HepG2 (cell line): ENCODE measurements around the gene SLCO4A1. TPM values are rescaled to one million over a fixed set of nuclear protein-coding genes. Genes with fewer than 3 reads are reported as not detected.
A peak's percentile ranks its signal among the peaks of the same experiment; 100 is the strongest.

ENCODE experiments used
- DNMT1 ChIP-seq: sonication (generic); formaldehyde crosslinking; IDR thresholded peaks from 2 replicates; pipeline ENCODE4 v1.5.1; 2020; ENCODE audit warnings: mild to moderate bottlenecking, missing genetic modification reagents
- FOXO1 ChIP-seq: sonication (generic); formaldehyde crosslinking; IDR thresholded peaks from 2 replicates; pipeline ENCODE4 v1.4.0; 2020; ENCODE audit warnings: missing genetic modification reagents
- GLI4 ChIP-seq: sonication (generic); formaldehyde crosslinking; IDR thresholded peaks from 2 replicates; pipeline ENCODE4 v1.5.1; 2020; ENCODE audit warnings: missing genetic modification reagents, mild to moderate bottlenecking, moderate library complexity, borderline replicate concordance
- HINFP ChIP-seq: sonication (generic); formaldehyde crosslinking; IDR thresholded peaks from 2 replicates; pipeline ENCODE4 v1.4.0; 2020; ENCODE audit warnings: low read depth, mild to moderate bottlenecking, missing genetic modification reagents
- IRF2 ChIP-seq: IDR thresholded peaks from 2 replicates; pipeline ENCODE4 v1.6.1; 2018; ENCODE audit warnings: missing genetic modification reagents, missing compliant biosample characterization
- KAT2B ChIP-seq: fragments of 150-350 bp; IDR thresholded peaks from 2 replicates; pipeline ENCODE4 v1.6.1; 2014; ENCODE audit warnings: low read depth, low read length, borderline replicate concordance
- SMAD1 ChIP-seq: sonication (generic); formaldehyde crosslinking; IDR thresholded peaks from 2 replicates; pipeline ENCODE4 v1.4.0; 2020; ENCODE audit warnings: missing genetic modification reagents, low read depth, mild to moderate bottlenecking, borderline replicate concordance
- SOX13 ChIP-seq, 3 experiments: fragments of 450-650 bp in 1 of 3; sonication (generic) in 1 of 3; formaldehyde crosslinking in 1 of 3; IDR thresholded peaks in 2 of 3; conservative IDR thresholded peaks in 1 of 3; 2 replicates each; pipeline versions ENCODE4 v1.5.0 to v1.6.1; 2016 to 2020; ENCODE audit warnings: antibody characterized with exemption in 1 of 3, mild to moderate bottlenecking in 1 of 3, missing compliant biosample characterization in 1 of 3, missing genetic modification reagents in 1 of 3, moderate library complexity in 1 of 3
- YEATS4 ChIP-seq: sonication (generic); formaldehyde crosslinking; IDR thresholded peaks from 2 replicates; pipeline ENCODE4 v1.4.0; 2020; ENCODE audit warnings: missing genetic modification reagents, borderline replicate concordance
- ZBTB38 ChIP-seq: sonication (generic); formaldehyde crosslinking; IDR thresholded peaks from 2 replicates; pipeline ENCODE4 v1.5.1; 2020; ENCODE audit warnings: mild to moderate bottlenecking, missing genetic modification reagents
- ZIK1 ChIP-seq: sonication (generic); formaldehyde crosslinking; IDR thresholded peaks from 2 replicates; pipeline ENCODE4 v1.5.0; 2020; ENCODE audit warnings: mild to moderate bottlenecking, low read depth, missing genetic modification reagents, borderline replicate concordance
- ZNF333 ChIP-seq: sonication (generic); formaldehyde crosslinking; IDR thresholded peaks from 2 replicates; pipeline ENCODE4 v1.4.0; 2020; ENCODE audit warnings: mild to moderate bottlenecking, missing genetic modification reagents, borderline replicate concordance
- ZNF574 ChIP-seq: sonication (generic); formaldehyde crosslinking; IDR thresholded peaks from 2 replicates; pipeline ENCODE4 v1.4.0; 2020; ENCODE audit warnings: missing genetic modification reagents
- ZNF687 ChIP-seq: sonication (generic); formaldehyde crosslinking; IDR thresholded peaks from 2 replicates; pipeline ENCODE4 v1.5.1; 2020; ENCODE audit warnings: mild to moderate bottlenecking, missing genetic modification reagents, moderate library complexity
- ZNF747 ChIP-seq: sonication (generic); formaldehyde crosslinking; IDR thresholded peaks from 2 replicates; pipeline ENCODE4 v1.8.1; 2023; ENCODE audit warnings: missing genetic modification reagents, mild to moderate bottlenecking, borderline replicate concordance
- ZNF770 ChIP-seq: sonication (generic); formaldehyde crosslinking; IDR thresholded peaks from 2 replicates; pipeline ENCODE4 v1.5.0; 2020; ENCODE audit warnings: mild to moderate bottlenecking, missing genetic modification reagents
- polyA plus RNA-seq, 8 experiments: library from polyadenylated mRNA; depleted of rRNA in 3 of 8; stranded (reverse) in 7 of 8; unstranded in 1 of 8; fragments of >200 nt; fragmentation: Illumina TruSeq in 4 of 8; extraction: Trizol in 4 of 8; gene quantifications; 2 replicates each; pipeline versions ENCODE4 v1.2.1 to v1.2.3, GENCODE V29; 2011 to 2016; ENCODE audit warnings: low read depth in 4 of 8, missing spikeins in 1 of 8, mixed read lengths in 1 of 8; ENCODE audit not compliant: insufficient read depth in 1 of 8
- total RNA-seq, 5 experiments: library from RNA; depleted of rRNA; stranded (reverse); fragments of >200 nt; fragmentation: Illumina TruSeq; extraction: Trizol; gene quantifications; 2 replicates each; pipeline ENCODE4 v1.2.3, GENCODE V29; 2016; ENCODE audit warnings: low read depth in 1 of 5

The SLCO4A1 gene
- total and polyA plus RNA-seq, 2 of the 13 experiments (the other 11 are each of a cell fraction or from before 2014, with no cell fraction given) = 55.5 to 112 TPM

- TF ChIP-seq YEATS4 (CRISPR knock-in tag) (no peak), FOXO1 (CRISPR knock-in tag) (peak; percentile 44; the same call in 1 of the 2 replicates), ZNF333 (CRISPR knock-in tag) (peak; percentile 79; the same call in 1 of the 2 replicates), GLI4 (CRISPR knock-in tag) (no peak), ZBTB38 (CRISPR knock-in tag) (peak; percentile 100), HINFP (peak; percentile 70; the same call in 1 of the 2 replicates), ZNF770 (CRISPR knock-in tag) (peak; percentile 62; the same call in 1 of the 2 replicates), IRF2 (CRISPR knock-in tag) (no peak), KAT2B (no peak), DNMT1 (CRISPR knock-in tag) (0 out of 2 replicates have a peak, but pooled peaks have one; percentile 78), SOX13 (IDR thresholded peaks at IDR 0.05) (peak; percentile 37; the same call in 1 of the 2 replicates), SOX13 (CRISPR knock-in tag; conservative IDR thresholded peaks at IDR 0.05 in 1 of 2, IDR thresholded peaks at IDR 0.05 in 1 of 2) (no peak), ZIK1 (CRISPR knock-in tag) (no peak), SMAD1 (CRISPR knock-in tag) (peak; percentile 77; the same call in 1 of the 2 replicates), ZNF687 (CRISPR knock-in tag) (peak; percentile 85), ZNF747 (CRISPR knock-in tag) (0 out of 2 replicates have a peak, but pooled peaks have one; percentile 43), ZNF574 (CRISPR knock-in tag) (peak; percentile 40; the same call in 1 of the 2 replicates)
These were observed 21.1 kb downstream of the SLCO4A1 start (continued) for GRCh38 chr20:62663145-62664018.
